ENCODE results near the gene POTEB2. TPM values are rescaled to one million over a fixed set of nuclear protein-coding genes. Genes with fewer than 3 reads are reported as not detected.
"Not testable (repeated sequence)": the region's sequence is repeated elsewhere in the genome, so short reads cannot be mapped to it uniquely, and the experiment has no call there.

The POTEB2 gene
- total RNA-seq, result not detected

- not testable (repeated sequence) for DNase-seq (ENCODE audit: low read depth in 2 of 3, low spot score in 2 of 3)
Observed at GRCh38 chr15:20866214-20866613, at the start of gene POTEB2. POTEB2 (minus strand) TSS chr15:20866314; CDS start chr15:20866281, 33 bp downstream.

- DNase-seq (ENCODE audit: low read depth in 2 of 3, low spot score in 2 of 3), result not testable (repeated sequence)
Observed at GRCh38 chr15:20879916-20880315, 13.8 kb upstream of the POTEB2 start.

- DNase-seq (ENCODE audit: low read depth in 2 of 3, low spot score in 2 of 3), result not testable (repeated sequence)
Observed at GRCh38 chr15:20878464-20878863, 12.3 kb upstream of the POTEB2 start.

GRCh38 chr15:20877819-20878218 is 11.7 kb upstream of the POTEB2 start:
- not testable (repeated sequence) for DNase-seq (ENCODE audit: low read depth in 2 of 3, low spot score in 2 of 3)

Small RNA genes lying within 50 kb of the gene (small RNA-seq; reads per million reads assigned to genes)
- gene AC012414.2 (not detected), gene MIR3118-2 (not detected), gene RNU6-749P (not detected), gene ZNF519P2 (not detected)

Data from hematopoietic multipotent progenitor cell (in vitro differentiated cells).